Cortex of kidney (tissue), 1 donor: Measurements from ENCODE around the gene TRMT44.

ENCODE experiments used
- DNase-seq: peaks from one replicate; lab custom pipeline; 2025; lab: John Stamatoyannopoulos, UW

The TRMT44 gene

GRCh38 chr4:8513931-8514330, 73.4 kb downstream of the TRMT44 start:
- DNase-seq = no peak

DNA sequence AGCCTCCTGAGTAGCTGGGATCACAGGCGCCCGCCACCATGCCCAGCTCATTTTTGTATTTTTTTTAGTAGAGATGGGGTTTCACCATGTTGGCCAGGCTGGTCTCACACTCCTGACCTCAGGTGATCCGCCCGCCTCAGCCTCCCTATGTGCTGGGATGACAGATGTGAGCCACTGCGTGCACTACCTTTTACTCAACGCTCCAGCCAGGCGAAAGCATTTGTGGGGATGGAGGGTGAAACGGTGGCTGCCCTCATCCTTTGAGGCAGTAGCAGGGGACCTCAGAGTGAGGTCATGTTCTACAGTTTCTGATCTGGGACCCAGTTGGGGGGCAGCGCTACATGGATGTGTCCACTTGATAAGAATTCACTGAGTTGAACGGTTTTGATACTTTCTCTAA, 73.8 kb downstream of the TRMT44 start:
- no peak for DNase-seq

DNA sequence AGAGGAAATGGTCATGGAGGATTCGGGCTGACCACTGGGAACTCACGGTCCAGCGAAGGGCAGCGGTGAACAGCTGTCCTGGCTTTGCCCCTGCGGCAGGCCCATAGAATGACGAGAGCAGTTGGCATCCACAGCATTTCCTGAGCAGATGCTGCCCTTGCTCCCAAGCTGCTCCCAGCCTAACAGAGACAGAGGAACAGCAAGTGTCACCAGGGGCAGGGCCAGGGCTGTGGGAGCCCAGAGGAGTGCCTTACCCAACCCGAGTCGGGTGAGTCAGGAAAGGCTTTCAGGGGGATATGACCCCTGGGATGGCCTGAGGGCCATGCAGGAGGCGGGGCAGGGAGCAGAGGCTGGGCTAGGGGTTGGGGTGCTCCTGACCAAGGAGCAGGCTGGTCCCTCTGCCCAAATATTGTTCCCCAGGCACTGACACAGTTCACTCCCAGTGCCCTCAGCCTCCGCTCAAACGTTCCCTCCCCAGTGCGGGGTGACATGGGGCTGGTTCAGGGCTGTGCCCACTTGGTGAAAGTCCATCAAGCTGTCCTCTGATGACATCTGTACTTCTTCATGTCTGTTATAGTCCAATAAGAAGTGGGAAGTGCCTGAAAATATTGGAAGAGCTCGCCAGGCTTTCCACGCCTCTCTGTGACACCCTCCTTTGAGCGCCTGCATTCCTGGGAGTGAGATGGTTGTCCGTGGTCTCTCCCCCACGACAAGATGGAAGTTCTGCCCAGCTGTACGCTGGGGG, 74.9 kb downstream of the TRMT44 start:
- no peak for DNase-seq

DNA sequence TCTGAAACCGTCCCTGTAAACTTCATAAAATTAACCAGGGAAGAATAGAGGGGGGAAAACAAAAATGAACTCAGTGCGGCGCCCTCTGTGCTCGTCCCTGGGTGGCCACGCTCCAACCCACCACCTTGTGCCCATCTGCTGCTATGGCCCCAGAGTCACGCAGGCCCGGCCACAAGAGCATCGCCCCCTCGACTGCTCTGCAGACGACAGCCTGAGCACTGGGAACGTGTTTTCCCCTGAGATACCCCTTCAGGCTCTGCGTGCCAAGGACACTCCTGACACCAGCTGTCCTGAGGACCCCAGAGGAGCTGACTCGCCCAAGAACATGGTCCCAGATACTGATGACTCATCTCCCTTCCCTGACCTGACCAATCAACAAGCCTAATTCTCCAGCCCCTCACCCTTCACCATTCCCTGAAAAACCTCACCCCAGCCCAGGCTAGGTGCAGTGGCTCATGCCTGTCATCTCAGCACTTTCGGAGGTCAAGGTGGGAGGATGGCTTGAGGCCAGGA, 75.5 kb downstream of the TRMT44 start:
- no peak for DNase-seq

DNA sequence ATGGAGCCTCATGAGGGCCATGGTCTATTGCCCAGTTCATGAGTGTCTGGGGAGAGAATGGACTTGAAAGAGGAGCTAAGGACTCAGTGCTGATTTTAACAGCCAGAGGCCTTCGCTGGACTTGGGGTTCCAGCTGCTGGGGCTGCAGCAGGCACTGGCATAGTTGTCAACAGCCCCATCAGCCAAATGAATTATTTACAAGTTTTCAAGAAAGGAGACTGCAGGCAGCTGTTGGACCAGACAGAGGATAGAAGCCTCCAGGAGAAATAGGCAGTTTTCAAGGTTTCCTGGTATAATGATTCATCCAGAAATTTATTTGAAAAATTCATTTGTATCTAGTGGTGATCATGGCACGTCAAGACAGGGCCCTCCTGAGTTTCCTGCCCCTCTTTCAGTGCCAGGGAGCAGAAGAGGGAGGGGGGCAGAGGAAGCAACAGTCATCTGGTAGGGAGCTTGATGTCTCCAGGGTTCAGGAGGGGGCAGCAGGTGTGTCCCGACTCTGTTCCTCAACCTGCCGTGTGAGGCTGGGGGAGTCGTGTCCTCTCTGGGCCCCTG, 76.5 kb downstream of the TRMT44 start:
- DNase-seq = no peak

DNA sequence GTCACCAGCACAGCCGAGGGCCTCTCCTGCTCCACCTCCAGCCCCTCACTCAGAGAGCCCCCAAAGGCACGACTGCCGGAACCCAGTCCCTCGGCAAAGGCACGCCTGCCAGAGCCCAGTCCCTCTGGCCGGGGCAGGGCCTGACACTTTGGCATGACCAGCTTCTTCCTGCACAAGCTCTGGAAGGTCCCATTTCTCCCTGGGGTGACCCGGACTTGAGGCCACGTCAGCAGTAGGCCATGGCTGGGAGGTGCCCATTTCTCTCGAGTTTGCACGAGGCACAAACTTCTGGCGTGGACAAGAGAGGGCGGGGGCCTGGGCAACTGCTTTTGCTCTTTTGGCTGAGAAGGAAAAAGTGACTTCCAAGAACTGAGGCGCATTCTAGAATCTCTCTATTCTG, 77.4 kb downstream of the TRMT44 start:
- DNase-seq = no peak

DNA sequence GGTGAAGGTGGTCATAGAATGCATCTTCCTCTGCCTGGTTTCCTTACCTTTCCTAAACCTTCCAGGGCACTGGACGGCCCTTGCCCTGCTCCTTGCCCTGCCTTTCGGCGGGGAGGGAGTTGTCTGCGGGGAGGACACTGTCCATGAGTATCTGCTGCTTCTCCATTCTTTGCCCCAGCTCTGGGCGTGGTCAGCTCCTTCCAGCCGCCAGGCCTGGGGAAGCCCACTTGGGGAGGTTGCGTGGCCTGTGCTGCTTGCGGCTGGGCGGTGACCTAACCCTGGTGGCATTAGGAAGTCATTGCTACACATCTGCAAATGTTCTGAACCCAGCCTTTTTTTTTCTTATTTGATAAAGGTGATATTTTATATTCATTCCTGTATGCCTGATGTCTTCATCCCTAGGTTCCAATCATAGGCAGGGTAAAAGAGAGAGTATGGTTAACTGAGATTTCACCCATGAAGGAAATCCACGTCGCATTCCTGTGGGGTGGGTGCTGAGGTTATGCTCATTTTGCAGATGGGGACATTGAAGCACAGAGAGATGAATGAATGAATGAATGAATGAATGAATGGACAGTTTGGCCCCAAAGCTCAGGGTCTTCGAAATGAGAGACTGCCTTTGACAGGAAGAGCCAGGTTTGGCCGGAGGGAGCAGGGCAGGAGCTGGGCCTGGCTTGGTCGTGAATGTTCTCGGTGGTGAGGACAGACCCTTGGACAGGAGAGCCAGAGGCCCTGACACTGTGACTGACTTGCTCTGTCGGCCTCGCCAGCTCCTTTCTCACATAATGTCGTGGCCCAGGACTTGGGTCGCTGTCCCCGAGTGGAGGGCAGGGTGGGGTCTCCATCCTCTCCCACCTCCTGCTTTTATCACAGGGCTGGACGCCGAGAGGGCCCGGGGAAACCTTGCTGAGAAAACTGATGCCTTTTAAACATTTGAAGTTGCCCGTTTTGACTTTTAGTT, 81.9 kb downstream of the TRMT44 start:
- no peak for DNase-seq

DNA sequence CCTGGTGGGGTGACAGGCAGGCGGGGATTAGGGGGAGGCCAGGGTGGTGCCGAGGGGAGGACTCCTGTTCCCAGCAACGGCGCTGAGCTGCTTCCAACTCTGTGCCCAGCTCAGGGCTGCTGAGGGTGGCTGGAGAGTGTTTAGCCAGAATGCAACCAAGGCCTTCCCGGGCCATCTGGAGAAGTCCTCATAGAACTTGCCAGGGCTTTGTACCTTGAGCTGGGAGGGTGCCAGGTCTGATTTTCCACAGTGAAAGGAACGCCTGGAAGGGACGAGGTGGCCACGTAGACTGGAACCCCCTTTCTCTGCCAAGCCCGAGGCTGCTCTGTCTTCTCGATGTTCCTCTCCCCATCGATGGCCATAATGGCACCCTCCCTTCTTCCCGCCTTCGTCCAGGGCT, 82.6 kb downstream of the TRMT44 start:
- DNase-seq = no peak

DNA sequence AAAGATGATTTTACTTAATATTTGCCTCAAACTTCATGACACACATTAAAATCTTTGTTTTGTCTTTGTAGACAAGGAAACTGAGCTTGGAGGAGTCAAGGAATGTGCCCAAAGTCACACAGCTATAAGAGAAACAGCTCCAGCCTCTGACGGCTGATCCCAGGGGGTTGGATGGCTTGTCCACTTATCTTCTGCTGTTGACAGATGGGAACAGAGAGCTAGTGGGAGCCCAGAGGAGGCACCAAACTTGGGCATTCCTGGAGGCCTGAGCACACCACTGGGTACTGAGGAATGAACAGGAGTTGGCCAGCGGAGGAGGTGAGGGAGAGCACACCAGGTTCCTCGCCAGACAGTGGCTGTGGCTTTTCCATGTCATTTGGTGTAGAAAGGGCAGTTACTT, 83.2 kb downstream of the TRMT44 start:
- DNase-seq = no peak

- DNase-seq = no peak
These were observed 84.2 kb downstream of the TRMT44 start for GRCh38 chr4:8524595-8525382.

DNA sequence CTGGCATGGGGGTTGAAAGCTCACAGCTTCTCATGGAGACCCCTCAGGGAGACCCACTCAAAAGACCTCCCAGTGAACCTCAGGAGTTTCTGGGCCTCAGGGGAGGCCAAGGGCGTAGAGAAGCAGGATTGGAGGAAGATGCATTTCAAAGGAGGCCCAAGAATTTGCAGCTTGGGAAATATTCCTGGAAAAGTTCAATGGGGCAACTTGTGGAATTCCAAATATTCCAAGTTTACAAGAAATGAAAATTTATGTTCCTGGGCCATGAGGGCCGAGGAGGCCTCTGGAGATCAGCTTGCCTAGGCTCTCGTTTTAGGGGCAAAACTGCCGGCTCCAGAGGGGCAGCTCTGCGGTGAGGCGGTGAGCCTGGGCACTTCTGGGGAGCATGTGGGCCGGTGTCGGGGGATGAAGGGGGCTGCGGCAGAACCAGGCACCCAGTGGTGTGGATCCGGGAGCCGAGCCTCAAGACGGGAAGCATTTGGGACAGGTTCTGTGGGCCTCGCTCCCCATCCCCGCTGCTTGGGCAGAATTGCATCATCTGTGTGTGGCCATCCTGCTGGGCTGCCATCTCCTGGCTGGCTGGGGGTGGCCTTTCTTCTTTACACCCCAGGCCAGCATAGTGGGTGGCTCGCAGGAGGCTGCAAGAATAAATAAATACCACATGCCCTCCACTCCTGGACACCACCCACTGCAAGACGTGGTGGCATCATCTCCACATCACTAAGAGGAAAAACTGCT, 85.0 kb downstream of the TRMT44 start:
- no peak for DNase-seq
